ENCODE data around the gene TRIOBP.
A peak's percentile ranks its signal among the peaks of the same experiment; 100 is the strongest.
"Not testable (repeated sequence)": the region's sequence is repeated elsewhere in the genome, so short reads cannot be mapped to it uniquely, and the experiment has no call there.

Gene TRIOBP, protein sequence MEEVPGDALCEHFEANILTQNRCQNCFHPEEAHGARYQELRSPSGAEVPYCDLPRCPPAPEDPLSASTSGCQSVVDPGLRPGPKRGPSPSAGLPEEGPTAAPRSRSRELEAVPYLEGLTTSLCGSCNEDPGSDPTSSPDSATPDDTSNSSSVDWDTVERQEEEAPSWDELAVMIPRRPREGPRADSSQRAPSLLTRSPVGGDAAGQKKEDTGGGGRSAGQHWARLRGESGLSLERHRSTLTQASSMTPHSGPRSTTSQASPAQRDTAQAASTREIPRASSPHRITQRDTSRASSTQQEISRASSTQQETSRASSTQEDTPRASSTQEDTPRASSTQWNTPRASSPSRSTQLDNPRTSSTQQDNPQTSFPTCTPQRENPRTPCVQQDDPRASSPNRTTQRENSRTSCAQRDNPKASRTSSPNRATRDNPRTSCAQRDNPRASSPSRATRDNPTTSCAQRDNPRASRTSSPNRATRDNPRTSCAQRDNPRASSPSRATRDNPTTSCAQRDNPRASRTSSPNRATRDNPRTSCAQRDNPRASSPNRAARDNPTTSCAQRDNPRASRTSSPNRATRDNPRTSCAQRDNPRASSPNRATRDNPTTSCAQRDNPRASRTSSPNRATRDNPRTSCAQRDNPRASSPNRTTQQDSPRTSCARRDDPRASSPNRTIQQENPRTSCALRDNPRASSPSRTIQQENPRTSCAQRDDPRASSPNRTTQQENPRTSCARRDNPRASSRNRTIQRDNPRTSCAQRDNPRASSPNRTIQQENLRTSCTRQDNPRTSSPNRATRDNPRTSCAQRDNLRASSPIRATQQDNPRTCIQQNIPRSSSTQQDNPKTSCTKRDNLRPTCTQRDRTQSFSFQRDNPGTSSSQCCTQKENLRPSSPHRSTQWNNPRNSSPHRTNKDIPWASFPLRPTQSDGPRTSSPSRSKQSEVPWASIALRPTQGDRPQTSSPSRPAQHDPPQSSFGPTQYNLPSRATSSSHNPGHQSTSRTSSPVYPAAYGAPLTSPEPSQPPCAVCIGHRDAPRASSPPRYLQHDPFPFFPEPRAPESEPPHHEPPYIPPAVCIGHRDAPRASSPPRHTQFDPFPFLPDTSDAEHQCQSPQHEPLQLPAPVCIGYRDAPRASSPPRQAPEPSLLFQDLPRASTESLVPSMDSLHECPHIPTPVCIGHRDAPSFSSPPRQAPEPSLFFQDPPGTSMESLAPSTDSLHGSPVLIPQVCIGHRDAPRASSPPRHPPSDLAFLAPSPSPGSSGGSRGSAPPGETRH (N-terminal part only)
- 67.8 to 68.5 reads per million in 2 donors for total RNA-seq

DNA sequence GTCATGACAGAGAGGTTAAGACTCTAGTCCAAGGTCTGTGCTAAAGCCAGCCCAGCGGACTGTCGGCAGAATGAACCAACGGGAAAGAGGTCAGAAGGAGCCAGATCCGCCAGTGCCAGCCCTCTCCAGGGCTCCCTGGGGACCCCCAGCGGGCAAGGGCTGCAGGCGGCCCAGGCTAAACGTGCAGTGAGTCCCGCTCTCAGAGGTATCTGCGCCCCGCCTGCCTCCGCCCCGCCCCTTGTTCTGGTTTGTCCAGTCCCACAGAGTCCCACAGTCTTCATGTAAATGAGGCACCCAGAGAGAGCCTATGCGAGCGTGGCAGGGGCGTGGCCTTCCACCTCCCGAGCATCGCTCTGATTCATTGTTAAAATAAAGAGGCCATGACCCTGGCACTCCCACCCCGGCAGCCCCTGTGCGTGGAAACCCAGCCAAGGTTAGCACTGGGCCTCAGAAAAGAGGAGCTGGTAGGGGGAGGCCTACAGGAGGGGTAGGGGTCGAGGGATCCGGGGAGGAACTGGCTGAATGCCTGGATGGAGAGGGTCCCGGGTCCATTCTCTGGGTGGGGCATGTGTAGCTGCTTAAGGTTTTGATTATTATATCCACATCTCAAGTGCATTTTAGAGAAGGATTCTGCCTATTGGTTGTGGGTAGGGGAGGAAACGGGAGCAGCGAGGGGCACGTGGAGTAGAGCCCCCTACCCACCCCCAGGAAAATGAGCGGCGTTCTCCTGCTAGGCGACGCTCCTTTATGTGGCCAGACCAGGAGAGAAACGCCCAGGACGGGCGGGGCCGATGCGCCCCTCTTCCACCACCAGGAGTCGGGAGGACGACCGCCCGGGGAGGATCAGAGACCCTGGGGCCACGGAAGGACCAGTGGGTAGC, at the start of gene TRIOBP:
TRIOBP (plus strand) TSS at position 392 of the 881 bp plus-strand sequence. CDS start 4,318 bp downstream, outside the sequence.
- DNase-seq: peak; percentile 62

DNA sequence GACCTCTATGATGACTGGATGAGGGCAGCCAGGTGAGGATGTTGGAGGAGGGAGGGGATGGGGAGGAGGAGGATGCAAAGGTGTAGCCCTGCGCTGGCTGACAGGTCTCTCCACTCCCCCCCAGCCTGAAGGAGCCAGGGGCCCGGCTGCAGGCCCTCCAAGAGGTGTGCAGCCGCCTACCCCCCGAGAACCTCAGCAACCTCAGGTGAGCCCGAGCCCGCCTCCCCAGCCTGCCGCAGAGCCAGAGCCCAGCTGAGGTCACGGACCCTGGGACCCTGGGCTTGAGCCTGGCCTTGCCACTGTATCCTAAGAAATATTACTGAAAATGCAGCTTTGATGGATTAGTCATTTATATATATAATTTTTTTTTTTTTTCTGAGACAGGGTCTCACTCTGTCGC, 49.5 kb upstream of the TRIOBP start:
- no peak for DNase-seq

DNA sequence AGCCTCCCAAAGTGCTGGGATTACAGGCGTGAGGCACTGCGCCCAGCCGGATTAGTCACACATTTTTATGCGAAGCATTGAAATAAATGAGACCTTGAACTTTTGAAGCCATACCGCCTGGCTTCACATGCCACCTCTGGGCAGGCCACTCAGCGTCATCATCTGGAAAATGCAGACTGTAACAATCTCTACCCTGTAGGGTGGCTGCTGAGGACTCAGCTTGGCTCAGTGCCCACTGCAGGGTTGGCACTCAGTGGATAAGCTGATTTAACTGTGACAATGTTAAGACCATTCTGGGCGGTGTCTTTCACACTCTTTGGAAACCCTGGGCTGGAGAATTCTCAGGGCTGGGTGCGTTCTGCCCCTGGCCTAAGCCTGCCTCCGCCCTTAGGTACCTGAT, 48.9 kb upstream of the TRIOBP start:
- DNase-seq: no peak

DNA sequence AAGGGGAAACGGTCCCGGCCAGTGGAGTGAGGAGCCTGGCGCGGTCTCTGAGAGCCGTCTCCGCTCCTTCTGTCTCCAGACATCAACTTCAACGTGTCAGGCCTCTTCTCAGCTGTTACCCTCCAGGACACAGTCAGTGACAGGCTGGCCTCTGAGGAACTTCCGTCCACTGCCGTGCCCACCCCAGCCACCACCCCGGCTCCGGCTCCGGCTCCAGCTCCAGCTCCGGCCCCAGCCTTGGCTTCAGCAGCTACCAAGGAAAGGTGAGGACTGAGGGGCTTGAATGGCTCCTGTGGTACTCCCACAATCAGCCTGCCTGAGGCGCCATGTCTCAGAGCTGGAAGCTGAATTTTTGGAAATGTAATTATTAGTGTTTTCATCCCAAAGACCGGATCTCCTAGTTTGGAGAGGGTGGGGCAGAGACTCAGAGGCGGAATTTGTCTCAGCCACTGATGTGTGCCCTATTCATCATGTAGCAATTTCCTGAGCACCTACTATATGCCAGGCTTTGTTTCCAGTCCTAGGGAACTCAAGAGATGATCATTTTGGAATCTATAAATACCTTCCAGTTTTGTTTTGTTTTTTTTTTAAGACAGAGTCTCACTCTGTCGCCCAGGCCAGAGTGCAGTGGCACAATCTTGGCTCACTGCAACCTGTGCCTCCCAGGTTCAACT, 46.2 kb upstream of the TRIOBP start:
- DNase-seq: no peak

DNA sequence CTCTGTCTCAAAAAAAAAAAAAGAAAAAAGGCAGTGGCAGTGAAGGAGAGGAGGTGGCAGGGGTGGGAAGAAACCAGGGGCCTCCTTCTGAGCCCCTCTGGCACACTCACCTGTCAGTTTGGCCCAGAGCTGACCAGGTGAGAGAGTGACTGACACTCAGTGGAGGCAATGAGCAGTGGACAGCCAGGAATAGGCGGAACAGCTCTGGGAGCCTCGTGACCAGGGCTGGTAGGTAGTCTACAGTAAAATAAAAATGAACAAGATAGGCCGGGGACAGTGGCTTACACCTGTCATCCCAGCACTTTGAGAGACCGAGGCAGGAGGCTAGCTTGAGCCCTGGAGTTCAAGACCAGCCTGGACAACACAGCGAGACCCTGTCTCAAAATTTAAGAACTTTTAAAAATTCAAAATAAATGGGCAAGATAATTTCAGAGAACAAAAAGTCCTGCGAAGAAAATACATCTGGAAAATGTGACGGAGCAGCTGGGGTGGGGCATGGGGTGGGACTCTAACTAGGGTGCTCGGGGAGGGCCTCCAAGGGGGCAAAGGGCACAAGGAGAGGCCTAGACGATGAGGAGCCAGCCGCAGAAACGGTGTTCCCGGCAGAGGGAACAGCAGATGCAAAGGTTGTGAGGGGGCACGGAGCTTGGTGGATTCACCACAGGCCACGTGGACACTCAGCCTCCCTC, 42.1 kb upstream of the TRIOBP start:
- DNase-seq: no peak

DNA sequence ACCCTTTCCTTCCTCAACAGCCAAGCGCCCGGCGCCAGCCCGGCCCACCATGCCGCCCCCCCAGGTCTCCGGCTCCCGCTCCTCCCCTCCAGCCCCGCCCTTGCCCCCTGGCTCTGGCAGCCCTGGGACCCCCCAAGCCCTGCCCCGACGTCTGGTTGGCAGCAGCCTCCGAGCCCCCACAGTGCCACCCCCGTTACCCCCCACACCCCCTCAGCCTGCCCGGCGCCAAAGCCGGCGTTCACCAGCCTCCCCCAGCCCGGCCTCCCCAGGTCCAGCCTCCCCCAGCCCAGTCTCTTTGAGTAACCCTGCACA, 41.6 kb upstream of the TRIOBP start:
- DNase-seq: no peak

DNA sequence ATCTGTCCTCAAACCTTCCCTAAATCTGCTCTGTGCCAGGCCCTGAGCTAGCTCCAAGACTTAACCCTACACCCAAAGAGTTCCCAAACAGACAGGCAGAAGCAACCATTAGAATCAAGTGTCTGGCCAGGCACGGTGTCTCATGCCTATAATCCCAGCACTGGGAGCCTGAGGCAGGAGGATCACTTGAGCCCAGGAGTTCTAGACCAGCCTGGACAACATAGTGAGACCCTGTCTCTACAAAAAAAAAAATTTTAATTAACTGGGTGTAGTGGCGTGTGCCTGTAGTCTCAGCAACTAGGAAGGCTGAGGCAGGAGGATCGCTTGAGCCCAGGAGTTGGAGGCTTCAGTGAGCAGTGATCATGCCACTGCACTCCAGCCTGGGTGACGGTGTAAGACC, 40.3 kb upstream of the TRIOBP start:
- not testable (repeated sequence) for DNase-seq

DNA sequence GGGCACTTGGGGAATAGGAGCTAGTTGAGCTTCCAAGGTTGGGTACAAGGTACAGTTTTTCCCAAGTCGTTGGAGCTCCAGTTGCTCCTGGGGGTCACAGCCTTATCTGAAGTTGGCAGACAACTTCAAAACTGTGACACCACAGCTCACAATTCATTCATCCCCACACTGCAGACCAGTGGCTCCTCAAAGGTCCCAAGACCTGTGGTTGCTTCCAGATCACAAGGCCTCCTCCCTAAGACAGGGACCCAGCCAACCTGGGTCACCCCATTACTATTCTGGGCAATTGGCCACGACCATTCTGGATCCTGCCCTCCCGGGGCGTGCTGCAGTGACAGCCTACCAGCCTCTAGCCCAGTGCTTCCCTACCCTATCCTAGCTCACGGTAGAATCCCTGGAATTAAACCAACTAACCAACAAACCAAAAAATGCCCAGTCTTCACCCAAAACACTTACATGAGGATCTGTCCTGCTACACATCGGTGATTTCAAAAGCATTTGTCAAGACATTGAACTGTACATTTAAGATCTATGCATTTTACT, 39.2 kb upstream of the TRIOBP start:
- DNase-seq: no peak

DNA sequence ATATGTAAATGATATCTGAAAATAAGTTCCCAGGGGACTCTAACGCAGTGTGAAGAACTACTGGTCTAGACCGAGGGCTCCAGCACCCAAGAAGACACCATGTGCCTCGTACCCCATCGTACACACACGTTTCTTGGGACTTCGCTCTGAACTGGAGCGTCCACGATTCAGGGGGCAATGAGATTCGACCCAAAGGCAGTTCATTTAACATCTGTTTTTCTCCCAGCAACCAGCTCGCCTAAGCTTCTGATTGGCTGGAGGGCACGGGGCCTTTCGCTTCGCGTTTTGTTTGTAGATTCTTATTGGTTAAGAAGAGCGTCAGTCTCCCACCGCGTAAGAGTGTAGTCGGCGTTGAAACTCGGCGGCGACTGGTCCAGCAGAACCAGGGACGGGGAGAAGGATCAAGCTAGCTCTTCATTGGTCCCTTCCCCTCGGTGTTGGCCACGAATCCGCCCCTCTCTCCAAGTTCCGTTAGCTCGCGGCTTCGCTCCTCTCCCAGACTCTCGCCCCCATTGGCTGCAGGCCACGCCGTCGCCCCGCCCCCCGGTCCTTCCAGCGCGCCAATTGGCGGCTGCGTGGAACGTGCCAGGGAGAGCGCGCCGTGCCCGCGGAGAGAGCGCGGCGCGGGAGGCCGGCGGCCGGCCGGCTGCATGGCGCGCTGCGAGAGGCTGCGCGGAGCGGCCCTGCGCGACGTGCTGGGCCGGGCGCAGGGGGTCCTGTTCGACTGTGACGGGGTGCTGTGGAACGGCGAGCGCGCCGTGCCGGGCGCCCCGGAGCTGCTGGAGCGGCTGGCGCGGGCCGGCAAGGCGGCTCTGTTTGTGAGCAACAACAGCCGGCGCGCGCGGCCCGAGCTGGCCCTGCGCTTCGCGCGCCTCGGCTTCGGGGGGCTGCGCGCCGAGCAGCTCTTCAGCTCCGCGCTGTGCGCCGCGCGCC, 38.4 kb upstream of the TRIOBP start, which contains the start of gene PDXP:
PDXP (plus strand) TSS at position 591 of the 933 bp plus-strand sequence; CDS start at position 651, 60 bp downstream.
- DNase-seq: peak; percentile 95

DNA sequence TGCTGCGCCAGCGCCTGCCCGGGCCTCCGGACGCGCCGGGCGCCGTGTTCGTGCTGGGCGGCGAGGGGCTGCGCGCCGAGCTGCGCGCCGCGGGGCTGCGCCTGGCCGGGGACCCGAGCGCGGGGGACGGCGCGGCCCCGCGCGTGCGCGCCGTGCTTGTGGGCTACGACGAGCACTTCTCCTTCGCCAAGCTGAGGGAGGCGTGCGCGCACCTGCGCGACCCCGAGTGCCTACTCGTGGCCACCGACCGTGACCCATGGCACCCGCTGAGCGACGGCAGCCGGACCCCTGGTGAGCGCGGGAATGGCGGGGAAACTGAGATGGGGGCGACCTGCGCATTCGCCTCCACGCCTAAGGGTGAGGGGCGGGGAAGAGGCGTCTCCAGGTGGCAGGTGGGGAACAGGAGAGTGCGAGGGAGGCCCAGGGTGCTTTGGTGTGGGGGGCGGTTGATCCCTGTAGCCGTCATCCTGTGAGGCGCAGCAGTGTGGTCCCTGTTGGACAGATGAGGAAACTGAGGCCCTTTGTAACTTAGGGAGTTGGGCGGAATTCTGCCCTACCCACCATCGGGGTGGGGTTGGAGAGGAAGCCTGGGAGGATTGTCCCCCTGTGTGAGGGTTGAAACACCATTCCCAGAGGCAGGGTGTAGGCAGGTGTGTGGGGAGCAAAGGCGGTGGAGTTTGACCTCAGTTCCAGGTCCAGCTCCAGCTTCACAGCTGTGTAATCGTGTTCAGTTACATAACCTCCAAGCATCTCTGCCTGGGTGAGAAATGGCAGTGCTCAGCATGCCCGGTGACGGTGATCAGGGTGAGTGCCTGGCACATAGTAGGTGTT, 37.6 kb upstream of the TRIOBP start:
- no peak for DNase-seq

DNA sequence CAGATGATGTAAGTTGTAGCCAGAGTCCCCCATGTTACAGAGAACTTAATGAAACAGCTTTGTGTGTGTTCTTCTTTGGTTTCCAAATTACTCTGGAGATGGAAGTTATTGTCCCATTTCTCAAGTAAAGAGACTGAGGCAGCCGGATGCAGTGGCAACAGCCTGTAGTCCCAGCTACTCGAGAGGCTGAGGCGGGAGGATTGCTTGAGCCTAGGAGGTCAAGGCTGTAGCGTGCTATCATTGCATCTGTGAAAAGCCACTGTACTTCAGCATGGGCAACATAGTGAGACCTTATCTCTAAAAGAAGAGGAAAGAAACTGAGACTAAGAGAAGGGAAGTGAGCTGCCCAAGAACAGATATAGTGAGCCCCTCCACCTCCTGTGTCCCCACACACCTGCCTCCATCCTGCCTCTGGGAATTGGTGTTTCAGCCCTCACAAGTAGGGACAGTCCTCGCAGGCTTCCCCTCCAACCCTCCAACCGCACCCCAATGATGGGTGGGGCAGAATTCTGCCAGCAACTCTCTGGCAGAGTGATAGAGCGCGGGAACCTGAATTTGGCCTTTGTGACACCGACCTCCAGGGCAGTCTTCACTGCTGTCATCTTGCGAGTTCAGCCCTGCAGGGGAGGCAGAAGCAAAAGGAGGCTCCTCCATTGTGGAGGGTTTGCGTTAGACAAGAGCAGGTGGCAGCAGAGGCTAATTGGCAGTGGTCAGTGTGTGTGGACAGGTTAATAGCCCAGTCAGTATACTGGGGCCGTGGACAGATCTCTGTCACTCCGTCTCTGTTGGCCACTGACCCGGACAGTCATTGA, 36.7 kb upstream of the TRIOBP start:
- no peak for DNase-seq

DNA sequence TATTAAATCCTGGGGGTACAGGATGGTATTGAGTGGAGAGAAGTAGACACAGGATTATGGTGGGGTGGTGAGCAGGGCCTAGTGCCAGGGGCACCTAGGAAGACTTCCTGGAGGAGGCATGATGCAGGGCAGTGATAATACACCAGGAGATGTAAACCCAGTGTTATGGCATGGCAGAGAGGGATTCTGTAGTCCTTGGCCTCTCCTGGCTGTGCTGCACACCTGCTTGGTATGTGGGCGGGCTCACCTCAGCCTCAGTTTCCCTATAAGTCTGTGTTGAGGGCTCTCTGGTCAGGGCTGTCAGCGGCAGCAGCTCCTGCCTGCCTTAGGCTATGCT, 36.2 kb upstream of the TRIOBP start:
- DNase-seq: no peak

DNA sequence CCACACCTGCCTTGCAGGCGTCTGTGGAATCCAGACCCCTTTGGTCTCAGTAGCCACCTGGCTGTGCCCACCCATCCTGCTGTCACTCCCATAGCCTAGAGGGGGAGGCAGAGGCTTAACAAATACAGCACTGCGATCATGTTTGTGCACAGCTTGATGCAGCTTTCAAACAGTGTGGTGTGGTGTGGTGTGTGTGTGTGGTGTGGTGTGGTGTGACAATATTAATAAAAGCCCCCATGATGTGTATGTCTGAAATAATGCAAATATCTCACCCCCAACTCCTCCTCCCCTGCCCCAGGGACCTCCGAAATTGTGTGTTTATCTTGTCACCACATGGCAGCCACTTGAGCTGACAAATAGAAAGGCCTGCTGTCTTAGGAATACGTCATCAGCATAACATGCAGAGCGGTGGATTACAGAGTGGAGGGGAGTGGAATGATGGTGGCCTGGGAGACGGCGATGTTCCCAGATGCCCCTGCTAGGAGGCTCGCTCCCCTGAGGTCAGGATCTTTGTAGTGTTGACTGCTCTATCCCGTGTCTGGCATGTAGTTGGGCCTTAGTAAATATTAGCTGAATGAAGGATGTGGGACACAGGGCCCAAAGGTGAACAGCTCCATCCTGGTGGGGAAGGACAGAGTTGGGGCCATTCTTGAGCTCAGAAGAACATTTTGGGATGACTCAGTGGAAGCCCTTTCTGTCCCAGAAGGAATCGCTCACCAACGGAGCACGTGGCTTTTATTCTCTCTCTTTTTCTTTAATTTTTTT, 35.5 kb upstream of the TRIOBP start:
- no peak for DNase-seq

DNA sequence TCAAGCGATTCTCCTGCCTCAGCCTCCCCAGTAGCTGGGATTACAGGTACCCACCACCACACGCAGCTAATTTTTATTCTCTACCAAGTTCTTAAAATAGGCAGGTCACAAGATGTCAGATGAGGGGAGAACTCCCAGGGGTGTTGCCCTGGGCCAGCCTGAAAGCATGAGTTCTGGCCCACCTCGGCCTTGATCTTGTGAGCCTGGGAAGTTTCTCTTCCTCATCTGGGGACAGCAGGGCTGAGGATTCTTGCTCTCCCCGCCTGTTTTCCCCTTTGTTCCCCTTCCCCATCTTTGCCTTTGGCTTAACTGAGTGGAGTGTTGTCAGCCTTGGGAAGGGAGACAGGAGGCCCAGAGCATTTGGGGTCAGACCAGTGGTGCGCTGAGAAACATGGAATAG, 34.8 kb upstream of the TRIOBP start:
- DNase-seq: no peak

DNA sequence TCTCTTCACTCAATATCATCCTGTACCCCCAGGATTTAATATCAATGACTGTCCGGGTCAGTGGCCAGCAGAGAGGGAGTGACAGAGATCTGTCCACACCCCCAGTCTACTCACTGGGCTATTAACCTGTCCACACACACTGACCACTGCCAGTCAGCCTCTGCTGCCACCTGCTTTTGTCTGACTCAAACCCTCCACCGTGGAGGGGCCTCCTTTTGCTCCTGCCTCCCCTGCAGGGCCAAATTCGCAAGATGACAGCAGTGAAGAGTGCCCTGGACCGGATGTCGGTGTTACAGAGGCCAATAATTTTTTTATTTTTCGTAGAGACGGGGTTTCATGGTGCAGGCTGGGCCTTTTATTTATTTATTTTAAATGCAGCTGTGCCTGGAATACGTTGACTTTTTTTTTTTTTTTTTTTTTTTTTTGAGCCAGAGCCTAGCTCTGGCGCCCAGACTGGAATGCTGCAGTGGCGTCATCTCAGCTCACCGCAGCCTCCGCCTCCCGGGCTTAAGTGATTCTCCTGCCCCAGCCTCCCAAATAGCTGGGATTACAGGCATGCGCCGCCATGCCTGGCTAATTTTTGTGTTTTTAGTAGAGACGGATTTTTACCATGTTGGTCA, 33.2 kb upstream of the TRIOBP start:
- no peak for DNase-seq
